Adrenal gland (tissue), 12 donors: ENCODE measurements around the gene POLR1D. TPM values are rescaled to one million over a fixed set of nuclear protein-coding genes. Genes with fewer than 3 reads are reported as not detected.

Source experiments
- DNase-seq, 7 donors: peaks; one replicate each; pipeline ENCODE4 v3.0.0-alpha.2; 2019 to 2020
- H3K27ac ChIP-seq, 5 donors: fragments of 200-600 bp; sonication (generic) in 4 of 5; 1 replicate in 3 of 5; 2 replicates in 2 of 5; pipeline versions ENCODE4 v1.5.1 to v1.8.0; 2016 to 2020; ENCODE audit warnings: mild to moderate bottlenecking in 1 of 5
- H3K27me3 ChIP-seq: fragments of 200-600 bp; 2 replicates; pipeline ENCODE4 v1.8.0; 2021
- H3K36me3 ChIP-seq, 2 donors: fragments of 200-600 bp; replicated peaks in 1 of 2; 1 replicate in 1 of 2; 2 replicates in 1 of 2; pipeline versions ENCODE4 v1.5.1 to v1.8.0; 2018 to 2022
- H3K4me1 ChIP-seq, 2 donors: fragments of 200-600 bp; replicated peaks in 1 of 2; 1 replicate in 1 of 2; 2 replicates in 1 of 2; pipeline versions ENCODE4 v1.5.1 to v1.8.0; 2018 to 2021
- H3K4me3 ChIP-seq, 4 donors: fragments of 200-600 bp; sonication (generic) in 3 of 4; one replicate each; pipeline ENCODE4 v1.5.1; 2016 to 2018
- H3K9me3 ChIP-seq, 3 donors: fragments of 200-600 bp; sonication (generic) in 1 of 3; replicated peaks in 1 of 3; 1 replicate in 2 of 3; 2 replicates in 1 of 3; pipeline versions ENCODE4 v1.5.1 to v1.8.0; 2016 to 2021
- POLR2A ChIP-seq, 2 donors: fragments of 450-650 bp; IDR thresholded peaks; one replicate each; pipeline ENCODE4 v1.6.1; 2017; ENCODE audit warnings: antibody characterized with exemption in 2 of 2, mild to moderate bottlenecking in 2 of 2, moderate library complexity in 1 of 2
- WGBS, 4 donors: extraction: QIAGEN DNeasy Blood & Tissue Kit in 2 of 4; methylation state at CpG; one replicate each; pipeline versions ENCODE4 v1.1.5 to v1.1.7; 2013 to 2017; 5-methylcytosine and 5-hydroxymethylcytosine counted together
- intact Hi-C, 2 donors: fragments of 100-400 bp; cut with DNase I; formaldehyde crosslinking; loops; one replicate each; pipeline versions ENCODE4 v1.14.1 to v1.15.0; 2022 to 2023
- polyA plus RNA-seq, 3 donors: library from polyadenylated mRNA; stranded (reverse); fragments of 200-250 nt in 2 of 3; fragments of 350-450 nt in 1 of 3; fragmentation: Illumina TruSeq in 1 of 3; extraction: RNeasy Lipid Tissue Mini Kit (QIAGEN cat#74804) in 1 of 3; gene quantifications; one replicate each; pipeline ENCODE4 v1.2.3, GENCODE V29; 2013 to 2014
- total RNA-seq, 9 donors: library from RNA; depleted of rRNA in 4 of 9; stranded (reverse); fragments of >200 nt in 4 of 9; fragments of 120-200 nt in 1 of 9; fragmentation: NEBNext Ultra II Directional in 1 of 9; extraction: Animal tissue kit (Norgen Biotek cat#: 25700) in 1 of 9; gene quantifications; one replicate each; pipeline versions ENCODE4 v1.1.0 to v1.2.4, GENCODE V29; 2013 to 2023
- TF ChIP-seq, protein P1 (sequence below), 6 experiments: fragments of 450-650 bp in 4 of 6; fragments of 200-600 bp in 2 of 6; sonication (generic) in 1 of 6; IDR thresholded peaks; 1 replicate in 5 of 6; 2 replicates in 1 of 6; pipeline versions ENCODE4 v1.5.1 to v1.8.0; 2016 to 2021; ENCODE audit warnings: antibody characterized with exemption in 6 of 6, mild to moderate bottlenecking in 2 of 6, moderate library complexity in 1 of 6
- donor health status: healthy with polysubstance abuse.
- donor health status: Bipolar disorder and iron deficiency.
- donor health status: DM: yes; HTN: yes; CAD: no.
- donor health status: DM: no; HTN: no; CAD: no.
- donor health status: DM: no; HTN: no; CAD: no.
- donor health status: DM: yes; HTN: yes; CAD: no.

Gene POLR1D
- total and polyA plus RNA-seq, 12 donors: 81.5 to 369 (median 176) TPM

DNA sequence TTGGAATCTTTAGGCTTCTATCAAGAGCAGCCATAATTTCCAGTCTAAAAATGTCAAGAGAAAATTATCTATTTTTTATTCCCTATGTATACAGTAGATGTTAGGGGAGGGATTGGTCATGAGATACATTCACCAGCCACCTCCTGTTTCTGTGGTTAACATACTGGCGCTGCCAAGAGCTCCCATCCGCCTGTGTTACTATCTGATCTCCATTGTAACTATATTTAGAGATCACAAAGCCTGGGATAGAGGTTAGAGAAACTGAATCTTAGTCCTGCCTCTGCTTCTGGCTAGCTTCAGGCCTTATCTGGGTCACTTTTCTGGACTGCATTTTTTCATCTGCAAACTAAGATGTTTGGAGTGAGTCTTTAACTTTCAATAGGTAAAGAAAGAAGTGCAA is 46.3 kb downstream of the POLR1D start:
- Histone ChIP-seq H3K27ac (no peak overlapping the region), H3K4me3 (no peak overlapping the region), H3K36me3 (peaks cover 0 to 3% of the 10 kb centered on the region in 2 donors), H3K9me3 (no peaks in the 10 kb centered on the region), H3K4me1 (no peaks in the 10 kb centered on the region), H3K27me3 (no peaks in the 10 kb centered on the region)
- intact Hi-C loops: no loop called here
- TF ChIP-seq, protein P1, sequence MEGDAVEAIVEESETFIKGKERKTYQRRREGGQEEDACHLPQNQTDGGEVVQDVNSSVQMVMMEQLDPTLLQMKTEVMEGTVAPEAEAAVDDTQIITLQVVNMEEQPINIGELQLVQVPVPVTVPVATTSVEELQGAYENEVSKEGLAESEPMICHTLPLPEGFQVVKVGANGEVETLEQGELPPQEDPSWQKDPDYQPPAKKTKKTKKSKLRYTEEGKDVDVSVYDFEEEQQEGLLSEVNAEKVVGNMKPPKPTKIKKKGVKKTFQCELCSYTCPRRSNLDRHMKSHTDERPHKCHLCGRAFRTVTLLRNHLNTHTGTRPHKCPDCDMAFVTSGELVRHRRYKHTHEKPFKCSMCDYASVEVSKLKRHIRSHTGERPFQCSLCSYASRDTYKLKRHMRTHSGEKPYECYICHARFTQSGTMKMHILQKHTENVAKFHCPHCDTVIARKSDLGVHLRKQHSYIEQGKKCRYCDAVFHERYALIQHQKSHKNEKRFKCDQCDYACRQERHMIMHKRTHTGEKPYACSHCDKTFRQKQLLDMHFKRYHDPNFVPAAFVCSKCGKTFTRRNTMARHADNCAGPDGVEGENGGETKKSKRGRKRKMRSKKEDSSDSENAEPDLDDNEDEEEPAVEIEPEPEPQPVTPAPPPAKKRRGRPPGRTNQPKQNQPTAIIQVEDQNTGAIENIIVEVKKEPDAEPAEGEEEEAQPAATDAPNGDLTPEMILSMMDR (IDR thresholded peaks at IDR 0.05): no peak
- no peak for TF ChIP-seq POLR2A (IDR thresholded peaks at IDR 0.05)
- 43 to 56% (median 51%) methylated on average over 2 of the region's 2 CpGs for WGBS, 4 donors
- no peak for DNase-seq

DNA sequence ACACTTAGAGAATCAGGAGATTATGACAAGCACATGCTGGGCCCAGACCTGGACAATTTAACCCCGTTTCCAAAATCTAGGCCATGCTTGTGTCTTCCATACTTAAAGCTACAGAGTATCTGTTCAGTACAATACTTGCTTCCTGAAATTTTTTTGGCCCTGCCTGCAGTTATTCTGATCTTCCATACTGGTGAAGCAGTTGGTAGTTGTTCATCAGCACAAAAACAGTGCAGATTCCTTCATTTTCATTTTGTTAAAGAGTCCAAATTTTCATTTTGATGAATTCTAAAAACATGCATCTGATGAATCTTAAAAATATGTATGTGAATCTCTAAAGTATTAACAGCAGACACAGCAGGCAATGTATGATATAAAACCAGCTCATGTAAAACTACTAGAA is 49.2 kb downstream of the POLR1D start:
- H3K36me3 ChIP-seq: peaks cover 0 to 3% of the 10 kb centered on the region in 2 donors
- intact Hi-C loops: no loop called here
- H3K27me3 ChIP-seq: no peaks in the 10 kb centered on the region
- H3K9me3 ChIP-seq: no peaks in the 10 kb centered on the region
- no peak for DNase-seq
- no peak overlapping the region for H3K4me3 ChIP-seq
- WGBS, 4 donors: 61 to 77% (median 70%) methylated on average over 1 of the region's 1 CpG
- H3K27ac ChIP-seq: no peak overlapping the region
- no peaks in the 10 kb centered on the region for H3K4me1 ChIP-seq
- TF ChIP-seq, protein P1 (IDR thresholded peaks at IDR 0.05): no peak
- TF ChIP-seq POLR2A (IDR thresholded peaks at IDR 0.05): no peak

DNA sequence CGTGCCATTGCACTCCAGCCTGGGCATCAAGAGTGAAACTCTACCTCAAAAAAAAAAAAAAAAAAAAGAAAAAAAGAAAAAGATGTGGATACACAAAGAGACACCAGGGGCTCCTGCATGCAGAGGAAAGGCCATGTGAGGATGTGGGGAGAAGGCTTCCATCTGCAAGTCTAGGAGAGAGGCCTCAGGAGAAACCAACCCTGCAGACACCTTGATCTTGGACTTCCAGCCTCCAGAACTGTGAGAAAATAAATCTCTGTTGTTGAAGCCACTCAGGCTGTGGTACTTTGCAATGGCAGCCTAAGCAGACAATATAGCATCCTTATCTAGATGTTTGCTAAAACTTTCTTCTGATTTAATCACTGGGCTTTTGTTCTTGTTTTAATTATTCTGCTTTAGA is 50.3 kb downstream of the POLR1D start:
- TF ChIP-seq POLR2A (IDR thresholded peaks at IDR 0.05): no peak
- TF ChIP-seq, protein P1 (IDR thresholded peaks at IDR 0.05): no peak
- H3K4me1 ChIP-seq: no peaks in the 10 kb centered on the region
- WGBS, 4 donors: 81 to 100% (median 98%) methylated on average over 1 of the region's 1 CpG
- no peaks in the 10 kb centered on the region for H3K36me3 ChIP-seq
- no peak for DNase-seq
- H3K27me3 ChIP-seq: no peaks in the 10 kb centered on the region
- no peaks in the 10 kb centered on the region for H3K9me3 ChIP-seq
- H3K27ac ChIP-seq: no peak overlapping the region
- H3K4me3 ChIP-seq: no peak overlapping the region
- intact Hi-C loops: no loop called here

Other genes starting within 250 kb of the POLR1D start
- 100 to 1,000 TPM in 3 of 9 donors, 10 to 100 TPM in 6; 55.2 to 265 (median 77.0) TPM for gene GTF3A, start 197.3 kb upstream of the POLR1D start, total RNA-seq
- gene GTF3A, start 197.3 kb upstream of the POLR1D start, polyA plus RNA-seq: 100 to 1,000 TPM; 153 to 239 (median 168) TPM
- 100 to 1,000 TPM in 2 of 9 donors, 10 to 100 TPM in 7; 51.9 to 123 (median 78.5) TPM for gene MTIF3, start 171.3 kb upstream of the POLR1D start, total RNA-seq
- 100 to 1,000 TPM in 2 of 3 donors, 10 to 100 TPM in 1; 89.6 to 181 (median 147) TPM for gene MTIF3, start 171.3 kb upstream of the POLR1D start, polyA plus RNA-seq
- 10 to 100 TPM in 8 of 9 donors, 1 to 10 TPM in 1; 9.7 to 26.5 (median 18.7) TPM for gene LNX2, start 1.4 kb upstream of the POLR1D start, total RNA-seq
- gene LNX2, start 1.4 kb upstream of the POLR1D start, polyA plus RNA-seq: 10 to 100 TPM in 1 of 3 donors, 1 to 10 TPM in 2; 2.9 to 17.5 (median 4.9) TPM
- not detected for gene GSX1, start 170.6 kb downstream of the POLR1D start, total RNA-seq
- not detected for gene GSX1, start 170.6 kb downstream of the POLR1D start, polyA plus RNA-seq